SK-N-SH (cell line): ENCODE results near the gene TAF1A.

Source experiments
- EP300 ChIP-seq, 2 experiments: IDR thresholded peaks; 2 replicates each; pipeline versions ENCODE4 v1.4.0 to v1.6.1; 2012; ENCODE audit warnings: borderline replicate concordance in 1 of 2, low read depth in 1 of 2, low read length in 1 of 2
- EZH2phosphoT487 ChIP-seq: fragments of 200-600 bp; sonication (generic); IDR thresholded peaks from 2 replicates; pipeline ENCODE4 v1.6.1; 2017; ENCODE audit warnings: low read depth, mixed run types, mild to moderate bottlenecking, antibody characterized with exemption, moderate library complexity, borderline replicate concordance
- FOXJ3 ChIP-seq: sonication (generic); formaldehyde crosslinking; IDR thresholded peaks from 2 replicates; pipeline ENCODE4 v1.5.1; 2020; ENCODE audit warnings: mild to moderate bottlenecking, missing genetic modification reagents
- MXI1 ChIP-seq: IDR thresholded peaks from 2 replicates; pipeline ENCODE4 v1.6.1; 2012; ENCODE audit warnings: mild to moderate bottlenecking, low read depth, low read length, improper control_type of control experiment
- RAD21 ChIP-seq: IDR thresholded peaks from 2 replicates; pipeline ENCODE4 v1.6.1; 2012; ENCODE audit warnings: mild to moderate bottlenecking, low read length
- YY1 ChIP-seq: IDR thresholded peaks from 2 replicates; pipeline ENCODE4 v1.4.0; 2012; ENCODE audit warnings: low read depth, mild to moderate bottlenecking
- TF ChIP-seq, protein P1 (sequence below): fragments of 200-600 bp; sonication (generic); IDR thresholded peaks from 2 replicates; pipeline ENCODE4 v1.6.1; 2017; ENCODE audit warnings: antibody characterized with exemption, mild to moderate bottlenecking, moderate library complexity
- TF ChIP-seq, protein P2 (sequence below): IDR thresholded peaks from 2 replicates; pipeline ENCODE4 v1.4.0; 2012; ENCODE audit warnings: low read depth, borderline replicate concordance

DNA sequence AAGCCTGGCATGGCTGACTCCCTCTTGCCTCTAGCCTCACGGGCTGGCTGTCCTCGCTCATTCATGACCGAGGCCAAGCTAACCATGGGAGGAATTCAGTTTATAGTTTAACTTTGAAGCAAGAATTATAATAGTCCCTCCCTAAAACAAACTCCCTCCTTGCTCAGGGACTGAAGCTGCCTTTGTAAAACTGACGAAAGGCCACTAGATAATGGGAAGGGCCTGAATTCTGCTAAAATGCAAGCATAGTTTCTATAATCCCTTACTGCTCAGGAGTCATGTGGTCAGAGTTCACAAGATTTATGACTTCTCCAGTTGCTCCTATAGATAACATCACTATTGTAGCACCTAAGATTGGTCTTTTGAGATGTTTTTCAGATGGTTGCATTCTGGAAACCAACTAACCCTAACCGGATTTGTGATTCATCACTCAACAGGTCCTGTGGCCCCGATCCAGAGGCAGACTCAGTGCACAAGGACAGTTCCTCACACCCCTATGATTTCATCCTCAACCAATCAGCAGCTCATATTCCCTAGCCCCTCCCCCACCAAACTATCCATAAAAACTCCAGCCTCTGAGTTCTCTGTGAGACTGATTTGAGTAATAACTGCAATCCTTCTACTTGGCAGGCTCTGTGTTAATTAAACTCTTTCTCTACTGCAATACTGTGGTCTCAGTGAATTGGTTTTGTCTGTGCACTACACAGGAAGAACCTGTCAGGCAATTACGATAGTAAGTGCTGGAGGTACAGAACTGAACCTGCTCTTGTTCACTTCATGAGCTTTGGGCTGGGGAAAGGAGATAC lies 68.2 kb downstream of the TAF1A start:
- TF ChIP-seq, protein P1, sequence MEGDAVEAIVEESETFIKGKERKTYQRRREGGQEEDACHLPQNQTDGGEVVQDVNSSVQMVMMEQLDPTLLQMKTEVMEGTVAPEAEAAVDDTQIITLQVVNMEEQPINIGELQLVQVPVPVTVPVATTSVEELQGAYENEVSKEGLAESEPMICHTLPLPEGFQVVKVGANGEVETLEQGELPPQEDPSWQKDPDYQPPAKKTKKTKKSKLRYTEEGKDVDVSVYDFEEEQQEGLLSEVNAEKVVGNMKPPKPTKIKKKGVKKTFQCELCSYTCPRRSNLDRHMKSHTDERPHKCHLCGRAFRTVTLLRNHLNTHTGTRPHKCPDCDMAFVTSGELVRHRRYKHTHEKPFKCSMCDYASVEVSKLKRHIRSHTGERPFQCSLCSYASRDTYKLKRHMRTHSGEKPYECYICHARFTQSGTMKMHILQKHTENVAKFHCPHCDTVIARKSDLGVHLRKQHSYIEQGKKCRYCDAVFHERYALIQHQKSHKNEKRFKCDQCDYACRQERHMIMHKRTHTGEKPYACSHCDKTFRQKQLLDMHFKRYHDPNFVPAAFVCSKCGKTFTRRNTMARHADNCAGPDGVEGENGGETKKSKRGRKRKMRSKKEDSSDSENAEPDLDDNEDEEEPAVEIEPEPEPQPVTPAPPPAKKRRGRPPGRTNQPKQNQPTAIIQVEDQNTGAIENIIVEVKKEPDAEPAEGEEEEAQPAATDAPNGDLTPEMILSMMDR: no peak
- TF ChIP-seq EZH2phosphoT487: no peak
- no peak for TF ChIP-seq EP300 (IDR thresholded peaks at IDR 0.05; ENCODE audit: borderline replicate concordance in 1 of 2, low read depth in 1 of 2, low read length in 1 of 2)
- TF ChIP-seq, protein P2, sequence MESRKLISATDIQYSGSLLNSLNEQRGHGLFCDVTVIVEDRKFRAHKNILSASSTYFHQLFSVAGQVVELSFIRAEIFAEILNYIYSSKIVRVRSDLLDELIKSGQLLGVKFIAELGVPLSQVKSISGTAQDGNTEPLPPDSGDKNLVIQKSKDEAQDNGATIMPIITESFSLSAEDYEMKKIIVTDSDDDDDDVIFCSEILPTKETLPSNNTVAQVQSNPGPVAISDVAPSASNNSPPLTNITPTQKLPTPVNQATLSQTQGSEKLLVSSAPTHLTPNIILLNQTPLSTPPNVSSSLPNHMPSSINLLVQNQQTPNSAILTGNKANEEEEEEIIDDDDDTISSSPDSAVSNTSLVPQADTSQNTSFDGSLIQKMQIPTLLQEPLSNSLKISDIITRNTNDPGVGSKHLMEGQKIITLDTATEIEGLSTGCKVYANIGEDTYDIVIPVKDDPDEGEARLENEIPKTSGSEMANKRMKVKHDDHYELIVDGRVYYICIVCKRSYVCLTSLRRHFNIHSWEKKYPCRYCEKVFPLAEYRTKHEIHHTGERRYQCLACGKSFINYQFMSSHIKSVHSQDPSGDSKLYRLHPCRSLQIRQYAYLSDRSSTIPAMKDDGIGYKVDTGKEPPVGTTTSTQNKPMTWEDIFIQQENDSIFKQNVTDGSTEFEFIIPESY: no peak
- TF ChIP-seq FOXJ3 (CRISPR knock-in tag): no peak
- no peak for TF ChIP-seq MXI1
- TF ChIP-seq YY1: no peak
- TF ChIP-seq RAD21: no peak
